Aorta (tissue), 5 donors: ENCODE measurements around the gene DUSP7. TPM values are rescaled to one million over a fixed set of nuclear protein-coding genes. Genes with fewer than 3 reads are reported as not detected.

Source experiments
- ATAC-seq: fragments of 200-7000 bp; cut with Tn5 transposase; one replicate; pipeline ENCODE4 v1.9.1; 2022; ENCODE audit warnings: moderate library complexity; ENCODE audit not compliant: low FRiP score
- DNase-seq, 2 donors: peaks; one replicate each; pipeline ENCODE4 v3.0.0-alpha.2; 2020
- H3K27ac ChIP-seq, 2 donors: one replicate each; pipeline ENCODE4 v1.5.1; 2013; ENCODE audit warnings: low read length in 2 of 2, mild to moderate bottlenecking in 2 of 2, moderate library complexity in 2 of 2, control low read depth in 1 of 2, inconsistent platforms in 1 of 2, low read depth in 1 of 2
- H3K27me3 ChIP-seq, 2 donors: one replicate each; pipeline ENCODE4 v1.6.1; 2013; ENCODE audit warnings: control low read depth in 1 of 2, low read length in 1 of 2, mild to moderate bottlenecking in 1 of 2, moderate library complexity in 1 of 2; ENCODE audit not compliant: insufficient read depth in 2 of 2, control insufficient read depth in 1 of 2
- H3K36me3 ChIP-seq, 2 donors: one replicate each; pipeline ENCODE4 v1.6.1; 2013; ENCODE audit warnings: control low read depth in 1 of 2, low read length in 1 of 2, mild to moderate bottlenecking in 1 of 2; ENCODE audit not compliant: insufficient read depth in 2 of 2, control insufficient read depth in 1 of 2
- H3K4me1 ChIP-seq, 2 donors: one replicate each; pipeline ENCODE4 v1.6.1; 2013; ENCODE audit warnings: low read length in 2 of 2, control low read depth in 1 of 2, mild to moderate bottlenecking in 1 of 2, moderate library complexity in 1 of 2; ENCODE audit not compliant: insufficient read depth in 2 of 2, control insufficient read depth in 1 of 2
- H3K4me3 ChIP-seq, 2 donors: one replicate each; pipeline ENCODE4 v1.5.1; 2013; ENCODE audit warnings: low read length in 2 of 2, control low read depth in 1 of 2, mild to moderate bottlenecking in 1 of 2
- H3K9me3 ChIP-seq: one replicate; pipeline ENCODE4 v1.6.1; 2013; ENCODE audit warnings: mild to moderate bottlenecking, low read length; ENCODE audit not compliant: control insufficient read depth
- WGBS, 2 donors: extraction: QIAGEN DNeasy Blood & Tissue Kit; methylation state at CpG; one replicate each; pipeline ENCODE4 v1.1.7; 2013; 5-methylcytosine and 5-hydroxymethylcytosine counted together
- intact Hi-C, 2 donors: fragments of 100-400 bp; cut with DNase I; formaldehyde crosslinking; loops; one replicate each; pipeline versions ENCODE4 v1.14.2 to v1.15.0; 2022
- polyA plus RNA-seq, 2 donors: library from polyadenylated mRNA; stranded (reverse); fragments of 200-250 nt; gene quantifications; one replicate each; pipeline ENCODE4 v1.2.3, GENCODE V29; 2013
- total RNA-seq, 2 donors: library from RNA; stranded (reverse); fragmentation: NEBNext Ultra II Directional; extraction: Animal tissue kit (Norgen Biotek cat#: 25700); gene quantifications; one replicate each; pipeline ENCODE4 v1.2.1, GENCODE V29; 2021
- donor health status: healthy with polysubstance abuse.
- donor health status: Bipolar disorder and iron deficiency.
- donor health status: DM: no; HTN: no; CAD: no.
- donor health status: DM: no; HTN: no; CAD: no.
- donor health status: DM: yes; HTN: yes; CAD: no.

Gene DUSP7
- total and polyA plus RNA-seq, 4 donors: 8.8 to 54.1 (median 25.6) TPM

GRCh38 chr3:52055537-52056351 is 627 bp downstream of the DUSP7 start:
- Histone ChIP-seq H3K4me3 (peak overlapping the region; percentile 71 to 89), H3K36me3 (peaks cover 0 to 7% of the 10 kb centered on the region in 2 donors), H3K27me3 (no peaks in the 10 kb centered on the region), H3K9me3 (no peaks in the 10 kb centered on the region), H3K4me1 (no peaks in the 10 kb centered on the region), H3K27ac (peak overlapping the region; percentile 62 to 65)
- ATAC-seq: no peak
- intact Hi-C loops: loop anchor here (2.0 to 5.0 kb wide), 3 partner anchors 67 to 87 kb away; no protein-coding TSS in a partner anchor
- no peak for DNase-seq
- 1% methylated on average over 78 to 94 of the region's 94 CpGs for WGBS, 2 donors

- peaks cover 0 to 12% of the 10 kb centered on the region in 2 donors for H3K36me3 ChIP-seq
- intact Hi-C loops: loop anchor here (1.0 to 5.0 kb wide), 5 partner anchors 38 to 87 kb away; no protein-coding TSS in a partner anchor
- WGBS, 2 donors: 5 to 9% methylated on average over 17 to 26 of the region's 26 CpGs
- peak overlapping the region; percentile 71 to 89 for H3K4me3 ChIP-seq
- H3K27ac ChIP-seq: peak overlapping the region; percentile 62 to 65
- no peaks in the 10 kb centered on the region for H3K4me1 ChIP-seq
- no peaks in the 10 kb centered on the region for H3K27me3 ChIP-seq
- no peak for ATAC-seq
- H3K9me3 ChIP-seq: no peaks in the 10 kb centered on the region
- no peak for DNase-seq
These were observed 1.5 kb downstream of the DUSP7 start for GRCh38 chr3:52054661-52055511.

GRCh38 chr3:52053307-52054304 is 2.8 kb downstream of the DUSP7 start:
- WGBS, 2 donors: 72 to 75% methylated on average over 31 of the region's 31 CpGs
- H3K27ac ChIP-seq: peak overlapping the region in 1 of 2 donors; percentile 15
- no peak overlapping the region for H3K4me3 ChIP-seq
- H3K27me3 ChIP-seq: no peaks in the 10 kb centered on the region
- intact Hi-C loops: loop anchor here (1.0 to 5.0 kb wide), 3 partner anchors 36 to 69 kb away; no protein-coding TSS in a partner anchor
- no peaks in the 10 kb centered on the region for H3K9me3 ChIP-seq
- H3K36me3 ChIP-seq: peaks cover 0 to 14% of the 10 kb centered on the region in 2 donors
- no peak for ATAC-seq
- H3K4me1 ChIP-seq: no peaks in the 10 kb centered on the region
- DNase-seq: no peak

GRCh38 chr3:52052831-52053306 is 3.5 kb downstream of the DUSP7 start:
- WGBS, 2 donors: 15 to 17% methylated on average over 10 of the region's 10 CpGs
- DNase-seq (peak; percentile 94 to 96), ATAC-seq (peak; percentile 53)
- H3K4me1 ChIP-seq: no peaks in the 10 kb centered on the region
- H3K27me3 ChIP-seq: no peaks in the 10 kb centered on the region
- H3K27ac ChIP-seq: peak overlapping the region in 1 of 2 donors; percentile 41
- peaks cover 0 to 14% of the 10 kb centered on the region in 2 donors for H3K36me3 ChIP-seq
- no peak overlapping the region for H3K4me3 ChIP-seq
- intact Hi-C loops: loop anchor here in 1 of 2 donors (1.0 to 5.0 kb wide), 2 partner anchors 36 to 49 kb away; no protein-coding TSS in a partner anchor
- H3K9me3 ChIP-seq: no peaks in the 10 kb centered on the region

GRCh38 chr3:52051444-52051843 is 4.9 kb downstream of the DUSP7 start:
- Histone ChIP-seq H3K27me3 (no peaks in the 10 kb centered on the region), H3K4me1 (no peaks in the 10 kb centered on the region), H3K27ac (no peak overlapping the region), H3K36me3 (peaks cover 0 to 14% of the 10 kb centered on the region in 2 donors), H3K4me3 (no peak overlapping the region), H3K9me3 (no peaks in the 10 kb centered on the region)
- 92 to 94% methylated on average over 8 of the region's 8 CpGs for WGBS, 2 donors
- intact Hi-C loops: loop anchor here in 1 of 2 donors (5.0 kb wide), 1 partner anchor 34 kb away; no protein-coding TSS in a partner anchor
- ATAC-seq (no peak), DNase-seq (no peak)

- intact Hi-C loops: loop anchor here in 1 of 2 donors (5.0 kb wide), 1 partner anchor 33 kb away; no protein-coding TSS in a partner anchor
- no peak for ATAC-seq
- Histone ChIP-seq H3K4me1 (no peaks in the 10 kb centered on the region), H3K9me3 (no peaks in the 10 kb centered on the region), H3K4me3 (no peak overlapping the region), H3K27me3 (no peaks in the 10 kb centered on the region), H3K36me3 (peaks cover 0 to 14% of the 10 kb centered on the region in 2 donors), H3K27ac (no peak overlapping the region)
- 93 to 94% methylated on average over 19 to 21 of the region's 21 CpGs for WGBS, 2 donors
- no peak for DNase-seq
These were observed 5.8 kb downstream of the DUSP7 start for GRCh38 chr3:52050571-52050970.

GRCh38 chr3:52049503-52049902 is 6.9 kb downstream of the DUSP7 start:
- H3K36me3 ChIP-seq: peaks cover 0 to 14% of the 10 kb centered on the region in 2 donors
- intact Hi-C loops: no loop called here
- no peak overlapping the region for H3K27ac ChIP-seq
- no peaks in the 10 kb centered on the region for H3K9me3 ChIP-seq
- H3K4me1 ChIP-seq: no peaks in the 10 kb centered on the region
- H3K4me3 ChIP-seq: no peak overlapping the region
- DNase-seq (no peak), ATAC-seq (no peak)
- 82 to 90% methylated on average over 2 of the region's 2 CpGs for WGBS, 2 donors
- no peaks in the 10 kb centered on the region for H3K27me3 ChIP-seq
